Cardiac fibroblast (primary cell): ENCODE data around the gene NAT8L.

ENCODE experiments used
- DNase-seq, 2 donors: peaks; one replicate each; pipeline versions ENCODE4 v3.0.0 to v3.0.0-alpha.2; 2010; ENCODE audit warnings: low read depth in 2 of 2
- H3K4me3 ChIP-seq, 2 donors: replicated peaks in 1 of 2; 1 replicate in 1 of 2; 2 replicates in 1 of 2; pipeline ENCODE4 v1.5.1; 2011; ENCODE audit warnings: low read depth in 2 of 2, low read length in 2 of 2, mild to moderate bottlenecking in 2 of 2, moderate library complexity in 1 of 2
- CTCF ChIP-seq: IDR thresholded peaks from one replicate; pipeline ENCODE4 v1.5.1; 2011; ENCODE audit warnings: low read depth, mild to moderate bottlenecking, low read length, inconsistent platforms

NAT8L gene

GRCh38 chr4:2036327-2036726 lies 22.8 kb upstream of the NAT8L start:
- H3K4me3 ChIP-seq: no peak overlapping the region
- DNase-seq: no peak
- TF ChIP-seq CTCF: no peak

- DNase-seq: no peak
- H3K4me3 ChIP-seq: no peak overlapping the region
- no peak for TF ChIP-seq CTCF
Observed at GRCh38 chr4:2036866-2037265, 22.3 kb upstream of the NAT8L start.

GRCh38 chr4:2040391-2041238 lies 18.5 kb upstream of the NAT8L start:
- H3K4me3 ChIP-seq: peak overlapping the region; percentile 78 to 82
- DNase-seq: no peak
- no peak for TF ChIP-seq CTCF

GRCh38 chr4:2041239-2042130 lies 17.6 kb upstream of the NAT8L start:
- no peak for TF ChIP-seq CTCF
- peak; percentile 78 to 80 for DNase-seq
- peak overlapping the region; percentile 78 to 82 for H3K4me3 ChIP-seq

GRCh38 chr4:2042204-2042946 lies 16.8 kb upstream of the NAT8L start:
- no peak for TF ChIP-seq CTCF
- H3K4me3 ChIP-seq: peak overlapping the region; percentile 78 to 82
- DNase-seq: no peak

- H3K4me3 ChIP-seq: peak overlapping the region; percentile 43 to 82
- DNase-seq: no peak
Observed at GRCh38 chr4:2042947-2043395, 16.2 kb upstream of the NAT8L start.

More at GRCh38 chr4:2042947-2043395, 16.2 kb upstream of the NAT8L start:
- no peak for TF ChIP-seq CTCF
